ENCODE data around the gene MAP2K2. TPM values are rescaled to one million over a fixed set of nuclear protein-coding genes. Genes with fewer than 3 reads are reported as not detected.
A peak's percentile ranks its signal among the peaks of the same experiment; 100 is the strongest.

MAP2K2 gene
- total RNA-seq, 2 experiments from 2014 or later, result 186 to 202 TPM

DNA sequence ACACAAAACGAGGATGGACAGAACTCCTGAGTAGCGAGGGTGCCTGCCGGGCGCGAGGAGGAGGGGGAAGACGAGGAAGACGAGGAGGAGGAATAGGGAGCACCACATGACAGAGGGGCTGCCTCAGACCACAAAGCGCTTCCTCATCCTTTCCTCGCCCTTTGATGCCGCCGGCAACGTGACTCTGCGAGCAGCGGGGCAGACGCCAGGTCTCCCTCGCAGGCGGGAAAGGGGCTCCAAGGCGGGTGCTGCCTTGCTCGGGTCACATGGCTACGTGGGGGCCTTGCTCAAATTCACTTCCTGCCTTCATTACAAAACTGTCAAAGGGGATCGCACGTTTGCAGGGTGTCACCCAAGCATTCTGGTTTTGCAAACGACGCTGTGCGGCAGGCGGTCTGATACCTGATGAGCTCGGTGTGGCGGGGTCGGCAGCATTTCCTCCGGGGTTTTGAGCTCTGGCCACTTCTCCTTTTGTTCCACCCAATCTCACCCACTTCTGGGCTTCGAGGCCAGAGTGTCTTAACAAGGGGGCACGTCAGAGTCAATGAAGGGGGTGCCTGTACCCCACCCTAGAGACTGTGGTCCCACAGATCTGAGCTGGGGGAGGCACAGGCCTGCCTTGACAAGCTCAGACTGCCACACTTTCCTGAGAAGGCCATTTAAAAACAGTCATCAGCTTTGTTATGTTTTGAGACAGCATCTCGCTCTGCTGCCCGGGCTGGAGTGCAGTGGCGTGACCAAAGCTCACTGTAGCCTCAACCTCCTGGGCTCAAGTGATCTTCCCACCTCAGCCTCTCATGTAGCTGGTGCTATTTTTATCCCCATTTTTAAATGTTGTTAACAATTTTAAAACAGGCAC, 14.9 kb downstream of the MAP2K2 start:
- peaks cover 81% of the 10 kb centered on the region for H3K36me3 Mint-ChIP-seq (ENCODE audit: low read depth)
- peaks cover 65% of the 10 kb centered on the region for H3K4me1 Mint-ChIP-seq

DNA sequence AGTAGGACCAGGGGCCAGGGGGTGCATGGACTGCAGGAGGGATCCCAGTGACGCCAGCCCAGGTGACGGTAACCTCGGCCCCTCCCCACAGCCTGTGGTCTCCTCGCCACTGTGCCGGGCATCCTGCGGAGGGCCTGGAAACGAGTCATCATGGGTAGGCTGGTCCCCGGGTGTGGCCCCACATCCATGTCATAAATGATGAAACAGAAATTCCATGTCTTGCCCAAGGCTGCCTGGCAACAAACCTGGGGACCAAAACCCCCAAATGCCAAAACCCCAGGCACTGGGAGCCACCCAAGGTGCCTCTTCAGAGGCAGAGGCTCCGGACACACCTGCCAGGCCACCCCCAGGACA, 20.9 kb downstream of the MAP2K2 start:
- CTCF ChIA-PET, result no interaction called here
- Mint-ChIP-seq H3K4me1 (peaks cover 44% of the 10 kb centered on the region), H3K9me3 (no peaks in the 10 kb centered on the region), H3K27ac (peak overlapping the region; percentile 97), H3K27me3 (no peaks in the 10 kb centered on the region), H3K36me3 (ENCODE audit: low read depth) (peaks cover 55% of the 10 kb centered on the region), H3K4me3 (no peak overlapping the region)
- peak; percentile 57 for DNase-seq
- POLR2A ChIA-PET, result interaction anchor here (0.6 to 3.5 kb wide), 5 partner anchors 9 to 41 kb away, joined by 4 to 49 read pairs (median 7); no protein-coding TSS in a partner anchor

More for the DNA sequence above, 14.9 kb downstream of the MAP2K2 start:
- ChIA-PET CTCF (interaction anchor here (0.5 to 1.2 kb wide), 3 partner anchors 31 to 121 kb away, joined by 3 to 13 read pairs (median 4); no protein-coding TSS in a partner anchor), POLR2A (interaction anchor here (0.9 to 1.3 kb wide), 7 partner anchors 11 to 230 kb away, joined by 3 to 14 read pairs (median 4); partner anchors contain the start of genes STAP2 and ZBTB7A)
- Mint-ChIP-seq H3K27ac (peak overlapping the region; percentile 95), H3K27me3 (no peaks in the 10 kb centered on the region), H3K4me3 (peak overlapping the region; percentile 32), H3K9me3 (no peaks in the 10 kb centered on the region)
- DNase-seq, result peak; percentile 74

DNA sequence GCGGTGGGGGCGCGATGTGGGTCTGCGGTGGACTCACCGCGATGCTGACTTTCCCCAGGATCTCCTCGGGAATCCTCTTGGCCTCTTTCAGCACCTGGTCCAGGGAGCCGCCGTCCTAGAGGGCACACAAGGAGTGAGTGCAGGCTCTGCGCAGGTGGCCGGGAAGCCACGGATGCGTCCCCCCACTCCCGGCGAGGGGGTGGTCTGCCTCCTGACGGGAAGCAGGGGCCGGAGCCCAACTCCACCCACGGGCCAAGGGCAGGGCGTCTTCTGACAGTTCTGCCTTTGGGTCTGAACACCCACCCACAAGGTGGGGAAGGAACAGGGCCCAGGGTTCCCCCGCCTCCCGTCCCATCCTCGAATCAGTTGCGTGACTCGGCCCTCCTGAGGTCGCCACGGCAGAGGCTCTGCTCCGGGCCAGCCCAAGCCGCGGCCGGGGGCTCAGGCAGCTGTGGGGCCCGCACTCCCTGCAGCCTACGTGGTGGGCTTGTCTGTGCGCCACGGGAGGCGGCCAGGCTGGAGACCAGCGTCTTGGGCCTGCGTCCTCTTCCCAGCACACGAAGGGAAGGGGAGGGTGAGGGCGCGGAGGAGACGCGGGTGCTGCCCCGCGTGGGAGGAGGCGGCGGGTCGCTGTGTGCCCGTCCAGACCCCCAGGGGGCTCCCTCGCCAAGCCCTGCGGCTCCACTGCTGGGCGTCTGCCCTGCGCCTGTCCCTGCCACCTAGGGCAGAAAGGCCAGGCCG, 21.4 kb downstream of the MAP2K2 start:
- DNase-seq, result no peak
- POLR2A ChIA-PET, result interaction anchor here (0.8 to 1.7 kb wide), 2 partner anchors 9 to 14 kb away, joined by 4 to 6 read pairs; no protein-coding TSS in a partner anchor
- no peak overlapping the region for H3K4me3 Mint-ChIP-seq
- H3K27ac Mint-ChIP-seq, result no peak overlapping the region
- H3K9me3 Mint-ChIP-seq, result no peaks in the 10 kb centered on the region
- no peaks in the 10 kb centered on the region for H3K27me3 Mint-ChIP-seq
- CTCF ChIA-PET, result no interaction called here
- H3K4me1 Mint-ChIP-seq, result peaks cover 40% of the 10 kb centered on the region
- peaks cover 52% of the 10 kb centered on the region for H3K36me3 Mint-ChIP-seq (ENCODE audit: low read depth)

DNA sequence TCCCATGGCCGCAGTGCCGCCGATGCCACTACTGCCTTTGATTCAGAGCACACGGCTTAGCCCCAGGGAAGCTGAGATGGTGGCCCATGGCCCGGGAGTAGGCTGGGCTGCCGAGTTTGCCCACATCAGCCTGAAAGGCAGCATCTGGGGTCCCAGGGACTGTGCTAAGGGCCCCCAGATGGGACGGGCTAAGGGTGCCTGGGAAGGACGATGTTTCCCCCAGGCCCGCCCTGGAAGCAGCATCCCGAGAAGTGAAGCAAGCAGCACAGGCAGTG, 22.5 kb downstream of the MAP2K2 start:
- no peaks in the 10 kb centered on the region for H3K27me3 Mint-ChIP-seq
- H3K4me1 Mint-ChIP-seq, result peaks cover 33% of the 10 kb centered on the region
- no peak for DNase-seq
- H3K36me3 Mint-ChIP-seq (ENCODE audit: low read depth), result peaks cover 48% of the 10 kb centered on the region
- H3K9me3 Mint-ChIP-seq, result no peaks in the 10 kb centered on the region
- no peak overlapping the region for H3K4me3 Mint-ChIP-seq
- POLR2A ChIA-PET, result interaction anchor here (1.2 to 1.7 kb wide), 3 partner anchors 8 to 34 kb away, joined by 3 to 6 read pairs (median 3); no protein-coding TSS in a partner anchor
- no peak overlapping the region for H3K27ac Mint-ChIP-seq
- CTCF ChIA-PET, result no interaction called here

DNA sequence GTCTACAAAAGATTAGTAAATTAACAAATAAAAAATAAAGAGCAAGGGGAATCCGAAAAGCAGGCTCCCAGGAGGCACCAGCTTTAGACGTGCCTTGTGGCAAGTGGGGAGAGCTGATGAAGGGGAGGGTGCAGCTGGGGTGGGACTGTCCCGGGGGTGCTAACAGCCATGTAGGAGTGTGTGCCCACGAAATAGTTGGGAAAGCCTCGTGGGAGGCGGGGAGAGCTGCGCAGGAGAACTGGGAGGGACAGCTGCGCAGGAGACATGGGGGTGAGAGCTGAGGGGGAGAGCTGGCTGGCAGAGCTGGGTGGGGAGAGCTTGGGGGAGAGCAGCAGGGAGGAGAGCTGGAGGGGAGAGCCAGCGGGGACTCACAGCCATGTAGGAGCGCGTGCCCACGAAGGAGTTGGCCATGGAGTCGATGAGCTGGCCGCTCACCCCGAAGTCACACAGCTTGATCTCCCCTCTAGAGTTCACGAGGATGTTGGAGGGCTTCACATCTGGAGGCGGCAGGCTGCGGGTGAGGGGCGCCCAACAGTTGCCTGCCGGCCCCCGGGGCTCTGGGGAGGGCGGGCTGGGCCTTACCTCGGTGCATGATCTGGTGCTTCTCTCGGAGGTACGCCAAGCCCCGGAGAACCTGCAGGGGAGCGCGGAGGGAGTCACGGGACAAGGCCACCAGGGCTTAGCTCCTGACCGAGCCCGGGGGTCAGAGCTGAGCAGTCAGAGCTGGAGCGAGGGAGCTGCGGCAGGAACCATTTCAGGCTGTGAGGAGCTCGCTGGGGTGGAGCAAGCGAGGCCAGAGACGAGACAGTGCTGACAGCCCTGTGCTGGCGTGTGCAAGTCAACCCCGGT, 23.1 kb downstream of the MAP2K2 start:
- no peak for DNase-seq
- Mint-ChIP-seq H3K4me1 (peaks cover 29% of the 10 kb centered on the region), H3K27ac (no peak overlapping the region), H3K27me3 (no peaks in the 10 kb centered on the region), H3K4me3 (no peak overlapping the region), H3K9me3 (no peaks in the 10 kb centered on the region), H3K36me3 (ENCODE audit: low read depth) (peaks cover 45% of the 10 kb centered on the region)
- ChIA-PET POLR2A (interaction anchor here (1.2 to 1.7 kb wide), 3 partner anchors 8 to 34 kb away, joined by 3 to 6 read pairs (median 3); no protein-coding TSS in a partner anchor), CTCF (interaction anchor here (0.8 kb wide), 1 partner anchor 39 kb away, joined by 3 read pairs; no protein-coding TSS in a partner anchor)

DNA sequence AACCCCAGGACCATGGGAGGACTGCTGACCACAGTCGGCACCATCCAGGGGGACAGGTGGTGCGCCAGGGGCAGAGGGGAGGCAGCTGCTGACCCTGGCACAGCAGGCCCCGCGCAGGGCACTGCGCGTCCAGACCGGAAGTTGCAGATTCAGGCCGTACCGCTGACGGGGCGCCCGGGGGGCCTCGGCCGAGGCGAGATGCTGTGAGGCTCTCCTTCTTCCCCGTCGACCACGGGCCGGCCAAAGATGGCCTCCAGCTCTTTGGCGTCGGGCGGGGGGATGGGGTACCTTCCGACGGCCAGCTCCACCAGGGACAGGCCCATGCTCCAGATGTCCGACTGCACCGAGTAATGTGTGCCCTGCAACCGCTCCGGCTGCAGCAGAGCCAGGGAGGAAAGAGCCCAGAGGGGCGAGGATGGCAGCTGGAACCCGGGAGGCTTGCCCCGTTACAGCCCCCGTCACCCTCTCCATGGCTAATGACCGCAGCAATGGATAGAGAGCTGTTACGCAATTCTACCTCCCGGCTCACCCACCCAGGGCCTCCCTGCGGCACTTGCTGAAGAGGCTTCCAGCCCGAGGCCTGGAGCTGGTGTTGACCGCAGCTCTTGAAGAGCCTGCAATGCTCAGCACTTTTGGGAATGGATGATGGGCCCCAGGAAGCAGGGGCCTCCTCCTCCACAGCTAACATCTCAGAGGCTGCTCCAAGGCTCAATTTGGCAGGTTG, 24.7 kb downstream of the MAP2K2 start:
- H3K9me3 Mint-ChIP-seq, result no peaks in the 10 kb centered on the region
- DNase-seq, result no peak
- no peak overlapping the region for H3K27ac Mint-ChIP-seq
- peaks cover 33% of the 10 kb centered on the region for H3K36me3 Mint-ChIP-seq (ENCODE audit: low read depth)
- ChIA-PET CTCF (no interaction called here), POLR2A (interaction anchor here (1.6 kb wide), 1 partner anchor 10 kb away, joined by 6 read pairs; no protein-coding TSS in a partner anchor)
- no peak overlapping the region for H3K4me3 Mint-ChIP-seq
- peaks cover 13% of the 10 kb centered on the region for H3K4me1 Mint-ChIP-seq
- H3K27me3 Mint-ChIP-seq, result no peaks in the 10 kb centered on the region

DNA sequence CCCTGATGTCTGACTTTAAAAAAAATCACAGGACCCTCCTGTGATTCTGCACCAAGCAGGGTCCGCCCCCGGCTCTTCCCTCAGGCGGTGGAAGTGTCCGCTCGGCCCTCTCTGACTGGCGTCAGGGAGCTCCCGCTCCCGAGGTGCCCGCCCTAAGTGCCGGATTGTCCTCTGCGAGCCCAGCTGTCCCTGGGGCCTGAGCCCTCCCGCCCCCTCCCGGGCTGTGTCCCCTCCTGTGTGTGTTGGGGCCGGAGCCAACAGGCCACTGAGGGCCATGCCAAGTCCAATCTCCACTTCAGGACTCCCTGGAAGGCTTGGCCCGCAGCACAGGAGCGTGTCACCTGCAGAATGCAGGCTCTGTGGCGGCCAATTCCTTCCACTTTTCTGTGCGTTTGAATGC, 25.4 kb downstream of the MAP2K2 start:
- no peak overlapping the region for H3K4me3 Mint-ChIP-seq
- DNase-seq, result no peak
- no peaks in the 10 kb centered on the region for H3K9me3 Mint-ChIP-seq
- ChIA-PET CTCF (no interaction called here), POLR2A (interaction anchor here (1.6 kb wide), 1 partner anchor 9 kb away, joined by 6 read pairs; no protein-coding TSS in a partner anchor)
- peaks cover 10% of the 10 kb centered on the region for H3K4me1 Mint-ChIP-seq
- peaks cover 34% of the 10 kb centered on the region for H3K36me3 Mint-ChIP-seq (ENCODE audit: low read depth)
- H3K27me3 Mint-ChIP-seq, result no peaks in the 10 kb centered on the region
- H3K27ac Mint-ChIP-seq, result no peak overlapping the region

DNA sequence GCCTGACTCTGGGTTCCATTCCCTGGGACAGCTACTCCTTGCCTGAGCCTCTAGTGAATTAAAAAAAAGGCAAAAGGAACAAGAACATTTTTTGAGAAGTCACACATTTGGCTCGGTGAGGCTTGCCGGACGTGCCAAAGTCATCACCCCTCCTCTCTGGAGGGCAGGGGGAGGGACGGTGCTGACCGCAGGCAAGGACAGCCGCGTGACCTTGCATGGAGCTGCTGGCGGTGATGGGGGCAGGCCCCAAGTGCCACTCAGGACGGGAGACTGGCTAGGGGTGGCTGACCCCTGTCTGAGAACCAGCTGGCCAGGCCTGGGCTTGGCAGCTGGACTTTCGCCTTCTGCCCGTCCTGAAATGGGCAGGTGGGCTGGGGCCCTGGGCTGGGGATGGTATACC, 26.4 kb downstream of the MAP2K2 start:
- H3K4me1 Mint-ChIP-seq, result peaks cover 7% of the 10 kb centered on the region
- peaks cover 37% of the 10 kb centered on the region for H3K36me3 Mint-ChIP-seq (ENCODE audit: low read depth)
- H3K27me3 Mint-ChIP-seq, result no peaks in the 10 kb centered on the region
- no peak overlapping the region for H3K4me3 Mint-ChIP-seq
- DNase-seq, result no peak
- CTCF ChIA-PET, result no interaction called here
- POLR2A ChIA-PET, result interaction anchor here (1.7 kb wide), 1 partner anchor 8 kb away, joined by 6 read pairs; no protein-coding TSS in a partner anchor
- no peak overlapping the region for H3K27ac Mint-ChIP-seq
- no peaks in the 10 kb centered on the region for H3K9me3 Mint-ChIP-seq

DNA sequence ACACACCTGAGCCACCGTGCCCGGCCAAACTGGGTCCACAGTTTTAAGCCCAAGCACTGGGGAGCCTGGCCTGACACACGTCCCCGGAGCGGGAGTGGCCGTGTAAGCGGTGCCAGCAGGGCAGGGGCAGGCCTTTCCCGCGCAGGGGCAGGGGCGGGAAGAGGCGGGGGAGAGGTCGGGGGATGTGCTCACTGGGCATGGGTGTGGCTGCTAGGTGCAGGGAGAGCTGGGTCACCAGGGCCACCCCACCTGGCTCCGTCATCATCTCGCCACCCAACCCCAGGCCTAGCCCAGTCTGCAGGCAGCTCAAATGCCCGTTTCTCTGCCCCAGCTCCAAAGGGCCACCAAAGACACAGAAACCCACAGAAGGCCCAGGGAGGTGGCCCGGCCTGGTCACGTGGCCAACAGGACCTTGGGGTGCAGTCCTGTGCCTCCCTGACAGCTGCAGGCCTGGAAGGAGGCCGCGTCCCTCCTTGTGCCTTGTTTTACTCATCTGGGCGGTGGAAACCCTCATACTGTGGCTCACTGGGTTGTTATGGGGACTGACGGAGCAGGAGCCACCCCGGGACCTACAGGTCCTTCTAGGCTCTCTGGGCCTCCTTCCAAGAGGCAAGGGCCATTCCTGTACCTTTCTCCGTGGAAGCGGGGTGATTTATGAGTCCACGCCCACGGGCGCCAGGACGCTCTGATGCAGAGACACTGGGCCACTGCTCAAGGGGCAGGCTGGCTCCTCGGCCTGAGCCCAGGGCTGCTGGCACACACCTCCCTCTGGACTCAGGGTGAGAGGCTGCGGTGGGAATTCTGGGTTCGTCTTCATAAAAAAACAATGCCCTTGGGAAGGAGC, 27.7 kb downstream of the MAP2K2 start:
- Mint-ChIP-seq H3K4me3 (no peak overlapping the region), H3K9me3 (no peaks in the 10 kb centered on the region), H3K27me3 (no peaks in the 10 kb centered on the region), H3K27ac (no peak overlapping the region), H3K36me3 (ENCODE audit: low read depth) (peaks cover 30% of the 10 kb centered on the region), H3K4me1 (peaks cover 6% of the 10 kb centered on the region)
- ChIA-PET POLR2A (interaction anchor here (1.7 to 2.0 kb wide), 2 partner anchors 9 to 10 kb away, joined by 5 to 6 read pairs; no protein-coding TSS in a partner anchor), CTCF (interaction anchor here (0.5 kb wide), 1 partner anchor 51 kb away, joined by 3 read pairs; no protein-coding TSS in a partner anchor)
- no peak for DNase-seq

DNA sequence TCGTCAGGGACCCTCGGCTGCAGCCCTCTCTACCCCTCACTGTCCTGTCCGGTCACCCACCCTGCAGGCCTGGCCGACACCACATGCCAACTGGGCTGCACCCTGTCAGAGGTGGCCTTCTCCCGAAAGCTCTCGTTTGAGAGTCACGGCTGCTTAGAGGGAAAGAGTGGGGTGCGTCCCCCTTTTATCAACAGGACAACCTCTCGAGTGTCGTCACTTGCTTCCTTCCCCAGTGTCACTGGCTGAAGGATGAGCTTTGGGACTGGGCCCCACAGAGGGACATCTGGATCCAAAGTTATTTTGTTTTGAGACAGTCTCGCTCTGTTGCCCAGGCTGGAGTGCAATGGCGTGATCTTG, 28.5 kb downstream of the MAP2K2 start:
- Mint-ChIP-seq H3K4me3 (no peak overlapping the region), H3K4me1 (peaks cover 7% of the 10 kb centered on the region), H3K27me3 (no peaks in the 10 kb centered on the region), H3K36me3 (ENCODE audit: low read depth) (peaks cover 23% of the 10 kb centered on the region), H3K27ac (no peak overlapping the region), H3K9me3 (no peaks in the 10 kb centered on the region)
- DNase-seq, result no peak
- CTCF ChIA-PET, result no interaction called here
- POLR2A ChIA-PET, result interaction anchor here (1.7 to 3.2 kb wide), 3 partner anchors 9 to 10 kb away, joined by 5 to 21 read pairs (median 6); no protein-coding TSS in a partner anchor

DNA sequence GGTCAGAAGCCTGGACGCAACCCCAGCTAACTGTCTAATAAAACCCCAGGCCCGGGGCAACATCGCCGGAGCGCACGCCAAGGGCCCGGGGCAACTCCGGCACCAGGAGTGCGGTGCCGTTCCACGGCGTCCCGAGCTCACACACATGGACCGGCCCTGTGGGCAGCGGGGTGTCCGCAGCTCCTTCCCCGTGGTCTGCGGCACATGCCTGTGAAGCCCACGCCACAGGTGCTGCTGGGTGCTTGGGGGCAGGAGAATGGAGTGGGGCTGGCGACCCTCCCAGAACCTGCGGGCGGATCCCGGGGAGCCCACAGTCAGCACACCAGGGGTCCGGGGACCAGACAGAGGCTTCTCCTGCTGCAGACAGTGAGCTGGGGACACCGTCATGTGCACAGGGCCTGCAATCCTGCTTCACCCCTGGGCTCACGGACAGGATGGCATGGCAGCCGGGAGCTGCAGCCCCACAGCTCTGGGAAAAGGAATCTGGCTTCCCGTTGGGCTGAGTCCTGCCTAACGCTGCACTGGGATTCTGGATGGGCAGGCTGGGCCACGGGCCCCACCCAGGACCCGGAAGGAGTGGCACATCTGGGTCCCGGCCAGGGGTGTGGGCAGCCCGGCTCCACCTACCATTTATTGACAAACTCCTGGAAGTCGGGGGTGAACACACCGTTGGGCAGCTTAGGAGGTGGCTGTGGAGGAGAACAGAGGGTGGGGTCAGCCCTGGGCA, 29.0 kb downstream of the MAP2K2 start:
- H3K36me3 Mint-ChIP-seq (ENCODE audit: low read depth), result peaks cover 24% of the 10 kb centered on the region
- no peak for DNase-seq
- ChIA-PET CTCF (no interaction called here), POLR2A (interaction anchor here (0.8 to 3.2 kb wide), 3 partner anchors 8 to 18 kb away, joined by 3 to 21 read pairs (median 5); no protein-coding TSS in a partner anchor)
- H3K27me3 Mint-ChIP-seq, result no peaks in the 10 kb centered on the region
- H3K27ac Mint-ChIP-seq, result no peak overlapping the region
- H3K9me3 Mint-ChIP-seq, result no peaks in the 10 kb centered on the region
- no peak overlapping the region for H3K4me3 Mint-ChIP-seq
- H3K4me1 Mint-ChIP-seq, result peaks cover 12% of the 10 kb centered on the region

Measured in activated CD4-positive, alpha-beta memory T cell treated with anti-CD3 and anti-CD28 coated beads, Interleukin-2, amount 10 ng/mL, durations not matched to agents 7 days and 5 days (primary cell).